HL-60 (cell line): ENCODE measurements around the gene ZFAND3.

Source experiments
- GABPA ChIP-seq: IDR thresholded peaks from 2 replicates; pipeline ENCODE4 v1.6.1; 2012; ENCODE audit warnings: low read depth
- TF ChIP-seq, protein P1 (sequence below): IDR thresholded peaks from one replicate; pipeline ENCODE4 v1.5.1; 2011; ENCODE audit warnings: low read length, control low read depth, inconsistent platforms; ENCODE audit not compliant: insufficient read depth

DNA sequence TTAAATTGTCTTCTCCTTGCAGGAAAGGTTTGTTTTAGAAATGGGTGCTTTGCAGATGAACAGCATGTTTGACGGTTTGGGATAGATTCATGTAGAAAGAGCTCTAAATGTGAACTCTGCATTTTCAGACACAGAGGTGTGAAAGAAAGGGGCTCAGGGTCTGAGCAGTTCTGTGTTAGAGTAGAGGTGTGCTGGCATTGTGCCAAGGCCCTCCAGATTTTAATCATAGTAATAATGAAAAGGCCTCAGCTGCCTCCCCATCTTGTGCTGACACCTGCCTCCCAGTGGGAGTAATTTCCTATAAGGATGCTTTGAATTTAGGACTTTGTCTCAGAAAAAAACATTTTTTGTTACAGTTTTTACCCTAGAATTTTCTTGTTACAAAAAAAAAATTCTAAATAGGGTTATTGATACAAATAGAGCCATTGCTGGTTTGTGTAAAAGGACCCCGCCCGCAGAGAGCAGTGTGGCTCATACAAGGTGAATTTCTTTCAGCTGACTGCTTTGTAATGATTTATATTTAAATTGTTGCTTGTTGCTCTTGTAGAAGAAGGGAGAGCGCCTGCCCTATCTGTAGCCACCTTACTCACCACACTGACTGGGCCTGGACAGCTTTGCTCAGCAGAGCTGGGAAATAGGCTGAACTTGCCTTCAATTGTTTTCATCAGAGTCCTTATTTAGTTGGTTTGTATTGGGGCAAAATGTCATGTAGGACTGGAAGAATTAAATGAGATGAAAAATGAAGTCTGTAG lies 294.5 kb downstream of the ZFAND3 start:
- TF ChIP-seq, protein P1, sequence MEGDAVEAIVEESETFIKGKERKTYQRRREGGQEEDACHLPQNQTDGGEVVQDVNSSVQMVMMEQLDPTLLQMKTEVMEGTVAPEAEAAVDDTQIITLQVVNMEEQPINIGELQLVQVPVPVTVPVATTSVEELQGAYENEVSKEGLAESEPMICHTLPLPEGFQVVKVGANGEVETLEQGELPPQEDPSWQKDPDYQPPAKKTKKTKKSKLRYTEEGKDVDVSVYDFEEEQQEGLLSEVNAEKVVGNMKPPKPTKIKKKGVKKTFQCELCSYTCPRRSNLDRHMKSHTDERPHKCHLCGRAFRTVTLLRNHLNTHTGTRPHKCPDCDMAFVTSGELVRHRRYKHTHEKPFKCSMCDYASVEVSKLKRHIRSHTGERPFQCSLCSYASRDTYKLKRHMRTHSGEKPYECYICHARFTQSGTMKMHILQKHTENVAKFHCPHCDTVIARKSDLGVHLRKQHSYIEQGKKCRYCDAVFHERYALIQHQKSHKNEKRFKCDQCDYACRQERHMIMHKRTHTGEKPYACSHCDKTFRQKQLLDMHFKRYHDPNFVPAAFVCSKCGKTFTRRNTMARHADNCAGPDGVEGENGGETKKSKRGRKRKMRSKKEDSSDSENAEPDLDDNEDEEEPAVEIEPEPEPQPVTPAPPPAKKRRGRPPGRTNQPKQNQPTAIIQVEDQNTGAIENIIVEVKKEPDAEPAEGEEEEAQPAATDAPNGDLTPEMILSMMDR: no peak
- TF ChIP-seq GABPA: no peak
